NCI-H2227 treated with DMSO at 0.1 percent for 48 hours (cell line): Measurements from ENCODE around the gene C3orf85.

Experiments
- DNase-seq: peaks from one replicate; lab custom pipeline; 2025; lab: John Stamatoyannopoulos, UW

C3orf85 gene

DNA sequence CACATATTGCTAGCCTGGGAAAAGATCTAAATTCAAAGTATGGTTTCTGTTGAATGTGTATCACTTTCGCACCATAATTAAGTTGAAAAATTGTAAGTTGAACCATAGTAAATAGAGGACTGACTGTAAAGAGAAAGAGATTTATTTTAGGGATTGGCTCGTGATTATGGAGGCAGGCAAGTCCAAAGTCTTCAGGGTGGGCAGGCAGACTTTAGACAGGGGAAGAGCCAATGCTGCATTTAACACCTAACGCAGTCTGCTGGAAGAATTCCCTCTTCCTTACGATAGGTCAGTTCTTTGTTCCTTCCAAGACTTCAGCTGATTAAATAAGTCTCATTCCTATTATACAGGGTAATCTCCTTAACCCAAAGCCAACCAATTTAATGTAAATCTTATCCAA, 15.8 kb downstream of the C3orf85 start:
- no peak for DNase-seq

DNA sequence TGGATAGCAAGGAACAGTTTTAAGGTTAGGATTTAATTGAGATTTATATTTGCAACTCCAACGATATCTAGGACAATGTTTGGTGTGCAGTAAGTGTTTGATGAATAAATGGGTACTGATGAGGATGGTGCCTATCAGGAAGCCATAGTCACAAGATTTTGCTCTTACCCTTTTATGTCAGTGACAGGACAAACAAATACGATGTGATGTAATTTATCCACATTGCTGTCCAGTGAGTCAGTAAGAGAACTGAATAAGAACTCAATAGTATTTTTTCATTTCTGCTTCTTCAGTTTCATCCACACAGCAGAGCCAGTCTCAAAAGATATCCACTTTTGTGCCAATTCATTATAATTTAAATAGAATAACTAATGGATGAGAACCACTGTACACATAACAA, 18.5 kb downstream of the C3orf85 start:
- no peak for DNase-seq

DNA sequence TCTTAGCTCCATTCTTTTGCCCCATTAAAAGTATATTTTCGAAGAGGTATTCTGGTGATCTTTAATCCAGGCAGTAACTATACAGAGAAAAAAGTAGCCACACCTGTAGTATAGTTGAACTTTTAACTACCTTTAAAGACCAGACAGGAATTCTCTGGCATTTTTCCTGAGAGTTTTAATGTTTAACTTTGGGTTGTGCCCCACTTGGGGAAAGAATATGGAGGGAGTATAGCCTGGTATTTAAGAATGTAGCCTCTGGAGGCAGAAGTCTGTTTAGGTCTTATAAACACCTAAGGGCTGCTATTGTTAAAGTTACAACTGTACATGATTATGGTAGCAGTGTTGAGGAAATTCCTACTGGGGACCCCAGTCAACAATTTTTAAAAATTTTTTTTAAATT, 19.3 kb downstream of the C3orf85 start:
- DNase-seq: no peak

DNA sequence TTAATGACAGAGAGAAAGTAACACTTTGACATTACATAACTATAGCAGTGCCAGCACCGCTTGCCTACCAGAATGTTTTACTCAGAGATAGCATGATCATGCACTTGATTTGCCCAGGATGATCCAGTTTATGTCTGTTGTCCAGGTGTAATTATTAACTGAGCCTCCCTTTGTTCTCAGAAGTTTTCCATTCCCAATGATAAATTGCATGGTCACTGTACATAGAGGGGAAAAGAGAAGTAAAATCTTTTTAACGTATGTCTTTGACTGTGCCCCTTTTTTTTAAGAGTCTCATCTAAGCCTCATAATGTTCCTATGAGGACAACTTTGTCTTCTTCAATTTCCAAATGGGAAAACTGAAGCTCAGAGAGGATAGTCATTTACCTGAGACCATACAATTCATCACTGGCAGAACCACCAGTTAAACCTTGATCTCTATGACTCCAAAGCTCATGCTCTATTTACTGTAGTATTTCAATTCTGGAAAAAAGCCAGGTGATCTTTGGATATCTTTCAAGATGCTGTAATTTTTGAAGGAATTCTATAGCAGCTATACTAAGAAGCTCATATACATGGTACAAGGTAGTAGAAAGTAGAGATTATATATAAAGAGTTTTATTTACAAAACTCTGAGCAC, 25.1 kb downstream of the C3orf85 start:
- no peak for DNase-seq

DNA sequence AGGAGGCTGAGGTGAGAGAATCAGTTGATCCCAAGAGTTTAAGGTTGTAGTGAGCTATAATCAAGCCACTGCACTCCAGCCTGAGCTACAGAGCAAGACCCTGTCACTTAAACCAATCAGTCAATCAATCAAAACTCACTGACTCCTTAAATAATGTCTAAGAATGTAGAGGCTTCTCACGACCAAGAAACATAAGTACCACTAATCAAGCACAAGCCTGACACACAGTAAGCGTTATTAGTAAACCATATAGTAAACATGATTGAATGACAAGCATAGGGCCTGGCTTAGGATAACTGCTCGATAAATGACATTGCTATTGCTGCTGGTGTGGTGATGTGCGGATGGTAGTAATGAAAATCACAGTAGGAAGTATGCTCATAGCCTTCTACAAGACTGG, 29.4 kb downstream of the C3orf85 start:
- no peak for DNase-seq

DNA sequence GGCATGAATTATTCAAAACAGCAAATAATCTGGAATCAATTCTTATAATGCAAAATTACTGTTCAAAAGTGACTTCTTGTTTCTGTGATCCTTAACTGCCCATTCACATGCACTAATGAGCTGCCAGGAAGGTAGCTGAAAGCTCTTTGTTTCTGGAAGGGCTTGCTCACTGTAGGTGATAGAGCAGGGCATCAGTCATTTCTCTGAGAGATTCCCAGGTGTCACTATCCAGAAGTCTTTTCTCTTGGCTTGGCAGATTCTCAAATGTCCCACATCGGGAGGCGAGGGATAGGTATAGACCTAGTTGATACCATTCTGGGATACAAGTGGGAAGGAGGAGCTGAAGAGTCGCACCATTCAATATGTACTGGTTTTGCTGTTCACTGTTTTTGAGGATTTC, 35.0 kb downstream of the C3orf85 start:
- no peak for DNase-seq

DNA sequence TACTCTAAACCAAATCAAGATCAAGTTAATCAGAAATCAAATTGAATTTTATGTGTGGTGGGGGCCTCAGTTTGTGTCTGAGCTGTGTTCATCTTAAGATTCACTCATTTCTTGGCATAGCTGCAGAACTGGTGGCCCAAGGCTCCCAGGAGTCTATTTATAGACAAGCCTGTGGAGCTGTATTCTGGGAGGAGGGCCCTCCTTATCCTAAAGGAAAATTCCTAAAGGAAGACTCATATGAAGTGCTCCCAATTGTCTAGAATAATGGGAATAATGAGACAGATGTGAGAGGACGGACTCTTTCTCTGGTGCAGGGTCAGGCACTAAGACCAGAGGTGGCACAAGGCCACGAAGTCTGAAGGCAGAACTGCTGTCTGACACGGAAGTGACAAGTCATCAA, 38.9 kb downstream of the C3orf85 start:
- DNase-seq: no peak

DNA sequence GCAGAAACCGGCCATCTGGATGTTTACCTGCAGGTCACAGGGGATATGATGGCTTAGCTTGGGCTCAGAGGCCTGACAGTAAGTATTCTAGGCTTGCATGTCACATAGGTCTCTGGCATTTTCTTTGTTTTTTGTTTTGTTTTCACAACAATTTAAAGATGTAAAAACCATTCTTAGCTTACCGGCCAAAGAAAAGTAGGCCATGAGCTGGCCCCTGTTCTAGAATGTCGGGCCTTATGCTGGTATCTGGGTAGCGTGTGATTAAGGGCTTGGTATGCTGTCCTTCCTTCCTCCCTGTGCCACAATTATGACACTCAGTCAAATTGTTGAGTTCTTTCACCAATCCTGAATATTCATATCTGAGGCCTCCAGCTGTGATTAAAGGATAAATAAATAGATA, 40.2 kb downstream of the C3orf85 start:
- no peak for DNase-seq

DNA sequence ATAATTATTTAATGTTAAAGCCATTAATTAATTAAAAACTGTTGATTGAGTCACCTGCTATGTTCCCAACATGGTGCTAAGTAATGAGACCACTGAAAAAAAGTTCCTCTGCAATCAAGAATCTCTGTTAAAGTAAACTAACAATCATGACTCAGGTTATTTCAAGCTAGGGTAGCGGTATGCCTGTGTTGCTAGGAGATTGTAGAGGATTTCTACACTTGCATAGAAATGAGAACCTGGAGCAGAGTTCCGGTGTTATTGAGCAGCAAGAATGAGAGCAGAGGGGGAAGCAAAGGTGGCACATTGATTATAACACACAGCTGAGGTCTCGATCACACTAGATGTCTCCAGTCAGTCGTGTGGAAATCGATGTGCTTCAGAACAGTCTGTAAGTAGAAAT, 41.4 kb downstream of the C3orf85 start:
- no peak for DNase-seq

DNA sequence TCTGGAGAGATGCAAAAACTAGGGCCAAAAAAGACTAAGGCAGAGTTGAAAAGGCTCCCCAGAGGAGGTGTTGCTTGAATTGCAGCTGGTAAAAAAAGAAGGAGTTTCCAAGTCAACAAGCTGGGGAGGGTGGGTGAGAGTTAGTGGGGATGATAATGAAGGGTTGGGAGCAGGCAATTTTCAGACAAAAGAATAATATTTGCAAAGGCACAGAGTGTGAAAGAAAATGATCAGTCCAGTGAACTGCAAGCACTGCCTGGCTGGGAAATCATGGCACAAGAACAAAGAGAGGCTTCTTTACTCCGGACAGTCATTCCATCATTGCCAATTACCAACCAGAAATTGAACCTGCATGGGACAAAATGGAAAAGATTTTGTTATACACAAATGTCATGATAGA, 42.2 kb downstream of the C3orf85 start:
- no peak for DNase-seq

DNA sequence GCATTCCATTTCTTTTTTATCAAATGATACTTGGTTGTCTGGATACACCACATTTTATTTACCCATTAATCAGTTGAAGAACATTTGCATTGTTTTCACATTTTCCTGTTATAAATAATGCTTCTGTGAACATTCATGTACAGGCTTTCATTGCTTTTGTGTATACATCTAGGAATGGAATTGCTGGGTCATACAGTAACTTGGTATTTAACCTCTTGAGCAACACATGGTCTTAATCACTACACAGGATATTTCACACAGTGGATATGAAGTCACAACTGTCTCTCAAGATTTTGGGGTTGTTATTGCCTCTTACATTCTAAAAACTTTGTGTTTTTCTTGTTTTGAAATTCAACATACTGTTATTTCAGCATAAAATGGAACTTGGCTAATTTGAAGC, 48.2 kb downstream of the C3orf85 start:
- DNase-seq: no peak

DNA sequence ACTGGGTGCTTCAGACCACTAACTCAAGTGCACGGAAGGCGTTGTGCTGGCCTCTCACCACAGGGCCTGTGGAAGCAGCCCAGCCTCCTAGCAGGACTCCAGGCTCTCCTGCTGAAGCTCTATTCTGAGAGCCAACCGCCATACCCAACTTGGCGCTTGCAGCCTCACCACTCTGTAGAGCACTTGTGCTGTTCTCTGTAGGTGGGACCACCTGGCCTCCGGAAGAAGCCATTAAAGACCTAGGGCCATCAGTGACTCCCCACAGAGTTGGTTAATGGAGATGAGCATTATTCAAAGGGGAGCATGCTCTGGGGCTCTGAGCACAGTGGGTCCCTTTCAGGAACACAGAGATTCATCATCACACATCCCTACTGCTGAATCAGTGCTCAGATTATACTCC, 50.9 kb downstream of the C3orf85 start:
- no peak for DNase-seq

DNA sequence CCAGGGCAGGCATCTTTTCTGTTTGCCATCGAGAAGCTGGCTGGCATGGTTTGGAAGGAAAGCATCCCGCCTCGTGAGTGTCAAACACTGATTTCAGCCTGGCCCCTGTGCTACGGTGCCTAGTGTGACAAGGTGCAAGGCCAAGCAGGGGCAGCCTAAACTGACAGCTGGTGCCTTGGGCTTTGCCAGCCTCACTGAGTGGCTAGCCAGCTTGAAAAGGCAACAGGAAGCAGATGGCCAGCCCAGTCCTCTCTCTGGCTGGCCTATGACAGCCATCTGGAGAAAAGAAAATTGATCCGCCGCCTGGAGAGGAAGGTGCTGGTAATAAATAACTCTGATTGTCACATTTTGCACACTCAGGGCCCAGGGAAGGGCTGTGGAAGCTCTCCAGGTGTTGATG, 52.2 kb downstream of the C3orf85 start:
- DNase-seq: no peak

DNA sequence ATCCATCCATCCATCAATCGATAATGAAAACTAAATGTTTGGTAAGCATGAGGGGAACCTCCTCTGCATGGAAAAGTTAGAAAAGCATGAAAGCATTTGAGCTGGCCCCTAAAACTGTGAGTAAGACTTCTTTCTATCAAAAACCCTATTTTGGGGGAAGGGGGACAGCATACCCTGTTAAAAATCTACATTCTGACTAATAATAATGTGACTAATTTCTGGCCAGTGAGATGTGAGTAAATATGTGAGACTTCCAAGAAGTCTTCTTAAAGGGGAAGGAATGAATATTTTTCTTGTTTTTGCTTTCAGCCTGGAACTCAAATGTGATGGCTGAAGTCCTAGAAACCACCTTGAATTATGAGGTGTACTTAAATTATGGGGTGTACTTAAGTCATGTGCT, 54.9 kb downstream of the C3orf85 start:
- no peak for DNase-seq

DNA sequence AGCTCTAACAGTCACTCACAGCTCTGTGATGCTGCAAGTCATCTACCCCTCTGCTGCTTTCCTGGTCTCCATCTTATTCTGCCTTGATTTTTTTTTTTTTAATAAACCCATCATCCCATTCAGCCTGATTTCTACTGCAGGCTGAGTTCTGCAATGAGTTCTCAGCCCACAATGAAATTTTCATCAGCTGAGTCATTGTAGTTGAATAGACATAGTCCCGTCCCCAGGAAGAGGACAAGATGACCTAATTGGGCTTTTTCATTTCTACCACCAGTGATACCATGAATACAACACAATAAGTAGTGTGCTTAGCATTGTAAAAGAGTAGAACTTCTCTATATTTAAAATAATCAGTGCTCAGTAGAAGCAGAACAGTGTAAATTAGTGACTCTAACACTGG, 59.3 kb downstream of the C3orf85 start:
- DNase-seq: no peak
